Left lobe of liver (tissue), 2 donors: Measurements from ENCODE around the gene RANBP10. TPM values are rescaled to one million over a fixed set of nuclear protein-coding genes. Genes with fewer than 3 reads are reported as not detected.
A peak's percentile ranks its signal among the peaks of the same experiment; 100 is the strongest.

Experiments used
- ATAC-seq: fragments of 200-7000 bp; cut with Tn5 transposase; one replicate; pipeline ENCODE4 v1.9.1; 2020; ENCODE audit warnings: mild to moderate bottlenecking, moderate library complexity
- DNase-seq: peaks from one replicate; pipeline ENCODE4 v3.0.0-alpha.2; 2020; ENCODE audit warnings: low spot score
- total RNA-seq: library from RNA; stranded (reverse); gene quantifications from one replicate; pipeline ENCODE4 v1.2.1, GENCODE V29; 2021
- donor health status: DM: no; HTN: no; CAD: no; lungs with moderate emphysema.
- donor health status: DM: no; HTN: yes; CAD: no.

The RANBP10 gene
- total RNA-seq, 1 donor from 2014 or later, result 35.6 TPM

DNA sequence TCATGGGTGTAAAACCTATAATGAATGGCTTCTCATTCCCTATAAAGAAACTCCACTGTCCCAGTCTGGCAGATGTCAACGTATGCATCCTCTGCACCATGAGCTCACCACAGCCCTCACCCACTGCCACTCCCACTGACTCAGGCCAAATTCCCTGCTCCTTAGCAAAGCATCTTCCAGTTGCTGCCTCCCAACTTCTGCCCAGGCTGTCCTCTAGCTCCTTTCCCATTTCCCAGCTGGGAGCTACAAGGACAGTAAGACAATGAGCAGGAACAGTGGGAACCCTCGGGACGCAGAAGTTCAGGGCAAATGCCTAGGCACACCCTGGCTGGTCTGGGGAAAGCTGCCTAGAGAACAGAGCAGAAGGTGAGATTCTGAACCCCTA is 26.7 kb upstream of the RANBP10 start:
- DNase-seq (no peak), ATAC-seq (peak; percentile 10)

DNA sequence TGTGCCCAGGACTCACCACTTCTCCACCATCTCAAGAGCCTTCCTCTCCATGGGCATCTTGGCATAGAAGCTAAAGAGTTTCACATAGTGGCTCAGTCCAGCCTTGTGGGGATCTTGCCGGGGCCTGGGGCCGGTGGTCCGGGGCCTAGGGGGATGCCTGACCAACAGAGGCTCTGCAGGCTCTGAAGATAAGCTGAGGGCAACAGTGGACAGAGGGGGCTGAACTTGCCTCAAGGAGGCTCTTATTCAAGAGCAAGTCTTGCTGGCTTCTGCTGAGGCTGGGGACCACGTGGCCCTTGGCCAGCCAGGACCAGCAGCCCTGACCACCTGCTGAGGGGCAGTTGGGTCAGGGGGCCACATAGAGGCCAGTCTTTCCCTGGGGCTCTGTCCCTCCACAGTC is 22.3 kb upstream of the RANBP10 start:
- ATAC-seq (no peak), DNase-seq (no peak)

DNA sequence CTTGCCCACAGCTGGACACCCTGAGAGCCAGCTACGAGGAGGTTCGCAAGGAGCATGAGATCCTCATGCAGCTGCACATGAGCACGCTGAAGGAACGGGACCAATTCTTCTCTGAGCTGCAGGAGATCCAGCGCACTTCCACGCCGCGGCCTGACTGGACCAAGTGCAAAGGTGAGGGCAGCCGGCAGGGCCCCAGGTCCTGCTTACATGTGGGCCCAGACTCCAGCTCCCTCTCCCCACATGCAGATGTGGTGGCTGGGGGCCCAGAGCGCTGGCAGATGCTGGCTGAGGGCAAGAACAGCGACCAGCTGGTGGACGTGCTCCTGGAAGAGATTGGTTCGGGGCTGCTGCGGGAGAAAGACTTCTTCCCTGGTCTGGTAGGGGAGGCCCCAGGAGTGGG is 19.5 kb upstream of the RANBP10 start:
- DNase-seq (no peak), ATAC-seq (no peak)

DNA sequence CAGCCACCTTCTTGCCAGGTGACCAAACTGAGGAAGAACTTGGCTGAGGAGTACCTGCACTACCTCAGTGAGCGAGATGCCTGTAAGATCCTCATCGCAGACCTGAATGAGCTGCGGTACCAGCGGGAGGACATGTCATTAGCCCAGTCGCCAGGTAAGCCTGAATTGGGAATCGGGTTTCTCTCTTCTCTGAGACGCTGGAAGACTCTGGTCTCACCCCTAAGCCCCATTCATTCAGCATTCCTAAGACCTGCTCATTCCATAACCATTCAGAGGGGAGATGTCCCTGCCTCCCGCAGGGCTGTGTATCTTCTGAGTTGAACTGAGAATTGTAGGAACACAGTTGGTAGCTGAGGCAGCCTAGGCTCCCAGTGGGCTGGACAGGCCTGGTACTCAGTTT is 18.8 kb upstream of the RANBP10 start:
- DNase-seq (no peak), ATAC-seq (no peak)

DNA sequence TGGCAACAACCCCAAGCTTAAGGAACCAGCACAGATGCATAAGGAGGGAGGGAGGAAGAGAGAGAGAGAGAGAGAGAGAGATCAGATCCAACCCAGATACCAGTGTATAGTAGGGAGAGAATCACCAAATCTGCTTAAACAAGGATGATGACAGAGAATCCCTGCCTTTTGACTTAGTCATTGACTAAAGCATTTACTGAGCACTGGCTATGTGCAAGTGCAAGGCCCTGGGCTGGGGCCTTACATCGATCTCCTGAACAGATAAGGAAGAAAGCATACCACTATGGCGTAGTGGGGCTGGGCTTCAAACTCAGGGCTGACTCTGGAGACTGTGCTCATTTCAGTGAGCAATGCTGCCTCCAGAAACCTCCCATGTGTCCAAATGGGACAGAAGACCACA is 16.2 kb upstream of the RANBP10 start:
- DNase-seq (no peak), ATAC-seq (no peak)

DNA sequence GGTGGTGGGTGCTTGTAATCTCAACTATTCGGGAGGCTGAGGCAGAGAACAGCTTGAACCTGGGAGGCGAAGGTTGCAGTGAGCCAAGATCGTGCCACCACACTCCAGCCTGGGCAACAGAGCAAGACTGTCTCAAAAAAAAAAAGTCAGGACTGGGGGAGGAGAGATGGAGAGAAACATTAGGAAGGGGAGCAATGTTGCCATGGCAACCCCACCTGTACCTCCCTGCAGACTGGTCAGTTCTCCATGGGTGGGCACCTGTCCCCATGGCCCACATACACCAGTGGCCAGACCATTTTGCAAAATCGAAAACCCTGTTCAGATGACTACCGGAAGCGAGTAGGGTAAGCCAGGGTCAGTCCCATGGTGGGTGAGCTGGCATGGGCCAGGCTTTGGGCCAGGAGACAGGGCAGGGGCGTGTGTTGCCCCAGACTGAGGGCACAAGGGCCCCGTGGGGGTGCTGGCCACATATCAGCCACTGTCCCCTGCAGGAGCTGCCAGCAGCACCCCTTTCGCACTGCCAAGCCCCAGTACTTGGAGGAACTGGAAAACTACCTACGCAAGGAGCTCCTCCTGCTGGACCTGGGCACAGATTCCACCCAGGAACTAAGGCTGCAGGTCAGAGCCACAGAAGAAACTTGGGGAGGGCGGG is 14.4 kb upstream of the RANBP10 start:
- ATAC-seq (no peak), DNase-seq (no peak)

DNA sequence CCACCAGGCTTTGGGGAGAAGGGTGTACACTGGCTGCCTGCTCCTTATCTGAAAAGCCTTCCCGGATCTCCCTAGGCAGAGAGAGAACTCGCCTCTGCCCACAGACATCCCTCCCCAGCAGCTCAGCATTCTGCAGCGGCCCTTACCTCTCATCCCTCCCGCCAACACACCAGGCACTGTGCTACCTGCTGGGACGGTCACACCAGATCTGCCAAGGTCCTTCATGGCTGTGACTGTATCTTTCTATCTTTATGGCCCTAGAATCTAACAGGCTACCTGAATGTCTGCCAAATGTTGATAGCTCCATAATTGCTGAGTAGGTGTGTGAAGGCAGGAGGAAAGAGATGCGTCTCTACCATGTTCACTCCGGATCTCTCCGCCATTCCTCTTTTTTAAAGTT is 8.2 kb upstream of the RANBP10 start:
- DNase-seq, result no peak
- no peak for ATAC-seq

DNA sequence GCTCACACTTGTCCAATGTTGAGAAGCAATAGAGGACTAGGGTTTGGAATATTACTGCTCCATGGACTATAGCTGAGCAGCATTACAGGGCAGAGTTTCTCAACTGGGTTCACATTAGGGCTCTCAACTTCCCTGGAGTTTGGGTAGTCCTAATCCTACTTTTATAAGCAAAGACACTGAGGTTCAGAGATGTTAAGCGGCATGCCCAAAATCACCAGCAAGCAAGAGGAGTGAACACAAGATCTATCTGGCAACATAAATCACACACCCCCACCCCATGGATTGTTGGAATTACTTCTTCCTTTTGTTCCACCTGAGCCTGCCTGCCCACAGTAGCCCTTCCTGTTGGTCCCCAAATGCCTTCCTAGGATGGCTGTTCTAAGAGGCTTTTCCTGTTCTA is 5.5 kb upstream of the RANBP10 start:
- ATAC-seq, result no peak
- DNase-seq, result no peak

DNA sequence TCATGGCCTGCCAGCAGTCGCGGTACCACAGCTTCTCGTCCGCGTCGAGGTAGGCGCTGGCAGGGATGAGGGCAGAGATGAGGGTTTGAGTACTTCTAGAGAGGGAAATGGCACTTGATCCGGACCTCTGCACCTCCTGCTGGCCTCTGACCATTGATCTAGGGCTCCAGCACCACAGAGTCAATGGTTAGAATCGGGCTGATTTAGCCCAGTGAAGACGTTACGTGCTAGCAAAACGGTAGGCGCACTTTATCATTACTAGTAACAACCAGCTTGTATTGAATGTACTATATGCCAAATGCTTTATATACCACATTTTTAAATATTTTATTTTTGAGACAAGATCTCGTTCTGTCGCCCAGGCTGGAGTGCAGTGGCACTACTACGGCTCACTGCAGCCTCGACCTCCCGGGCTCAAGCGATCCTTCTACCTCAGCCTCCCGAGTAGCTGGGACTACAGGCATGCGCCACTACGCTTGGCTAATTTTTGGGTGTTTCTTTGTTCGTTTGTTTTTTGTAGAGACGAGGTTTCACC is 855 bp upstream of the RANBP10 start:
- ATAC-seq, result no peak

DNA sequence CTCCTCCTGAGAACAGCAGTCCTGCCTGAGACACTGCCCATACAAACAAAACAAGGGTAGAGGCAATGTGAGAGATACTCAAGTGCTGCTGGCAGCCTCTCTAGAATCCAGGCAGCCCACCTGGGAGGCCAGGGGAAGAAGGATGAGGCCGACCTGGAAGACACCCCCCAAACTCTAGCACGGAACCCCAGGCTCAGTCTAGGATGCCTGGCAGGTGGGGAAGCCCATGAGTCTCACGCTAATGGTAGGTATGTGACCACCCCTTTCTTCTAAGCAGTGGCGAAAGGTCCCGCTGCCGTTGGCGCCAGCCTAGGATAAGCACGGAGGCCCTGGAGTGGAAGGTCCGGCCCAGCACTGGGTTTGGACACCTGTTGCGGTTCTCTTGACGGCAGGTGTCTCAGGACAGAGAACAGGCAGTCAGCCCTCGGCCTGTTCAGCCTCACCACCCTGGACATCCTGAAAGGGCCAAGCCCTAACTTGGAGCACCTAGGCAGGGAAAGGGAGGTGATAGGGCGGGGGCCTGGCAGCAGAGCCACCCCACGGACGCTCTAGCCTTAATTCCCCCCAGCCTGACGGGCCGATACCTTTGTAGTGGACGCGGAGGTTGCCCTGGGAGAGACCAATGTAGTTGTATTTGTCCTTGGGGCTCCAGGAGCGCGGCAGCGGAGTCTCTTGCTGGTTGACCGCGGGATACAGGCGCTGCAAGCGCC is 487 bp downstream of the RANBP10 start:
- peak; percentile 2 for ATAC-seq

More for the DNA sequence above, 855 bp upstream of the RANBP10 start:
- DNase-seq, result no peak

DNA sequence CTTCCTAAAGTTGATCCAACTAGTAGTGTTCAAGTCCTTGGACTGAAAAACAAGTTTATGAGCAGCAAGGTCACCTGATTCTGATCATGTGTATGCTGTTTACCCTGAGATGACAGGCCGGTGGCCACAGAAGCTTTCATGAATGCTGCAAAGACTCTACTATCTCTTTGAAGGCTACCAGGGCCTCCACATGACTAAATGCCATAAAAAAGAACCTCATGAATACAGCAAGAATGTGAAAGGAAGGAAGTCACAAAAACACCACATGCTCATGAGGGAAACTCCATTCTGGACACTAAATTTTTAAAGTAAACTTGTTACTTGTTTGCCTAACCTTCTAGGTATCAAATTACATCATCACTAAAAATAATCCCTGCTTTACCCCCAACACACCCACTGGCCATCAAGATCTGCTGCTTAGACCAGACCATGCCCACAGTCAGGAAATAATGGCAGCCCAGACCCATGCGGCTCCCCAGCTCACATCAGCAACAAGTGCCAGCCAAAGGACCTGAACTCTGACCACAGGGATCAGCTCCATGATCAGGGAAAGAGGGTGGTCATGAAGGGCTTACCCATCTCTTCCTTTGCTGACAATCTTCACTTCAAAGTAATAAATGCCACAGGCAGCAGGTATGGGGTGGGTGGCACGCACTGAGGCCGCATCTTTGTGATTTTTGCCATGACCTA is 1.4 kb downstream of the RANBP10 start:
- DNase-seq (peak; percentile 58), ATAC-seq (peak; percentile 9)

More for the DNA sequence above, 487 bp downstream of the RANBP10 start:
- DNase-seq, result peak; percentile 54

DNA sequence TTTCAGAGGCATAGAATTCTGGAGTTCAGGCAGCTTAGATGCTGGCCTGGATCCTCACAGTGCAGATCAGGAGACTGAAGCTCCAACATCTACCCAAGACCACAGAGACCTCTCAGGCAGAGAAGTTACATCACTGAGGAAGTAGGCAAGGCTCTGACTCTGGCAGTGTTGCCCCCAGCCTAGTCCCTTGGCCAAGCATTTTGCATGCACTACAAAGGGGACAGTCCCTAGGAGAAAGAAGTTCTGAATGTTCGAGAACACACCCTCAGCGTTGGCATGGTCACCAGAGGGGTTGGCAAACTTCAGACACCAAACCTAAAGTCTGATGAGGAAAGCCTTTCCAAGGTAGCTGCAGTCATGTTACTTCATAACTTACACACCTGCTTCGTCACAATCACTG is 2.5 kb downstream of the RANBP10 start:
- ATAC-seq, result no peak
- DNase-seq, result no peak

DNA sequence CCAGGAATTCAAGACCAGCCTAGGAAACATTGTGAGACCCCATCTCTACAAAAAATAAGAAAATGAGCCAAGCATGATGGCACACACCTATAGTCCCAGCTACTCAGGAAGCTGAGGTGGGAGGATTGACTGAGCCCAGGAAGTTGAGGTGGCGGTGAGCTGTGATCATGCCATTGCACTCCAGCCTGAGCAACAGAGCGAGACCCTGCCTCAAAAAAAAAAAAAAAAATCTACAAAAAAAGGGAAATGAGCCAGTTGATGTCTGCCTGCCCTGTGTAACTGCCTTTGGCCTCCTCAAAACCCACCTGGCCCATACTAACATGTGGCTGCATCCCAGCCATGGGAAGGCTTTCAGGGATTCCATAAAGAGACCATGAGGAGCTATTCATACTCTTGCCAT is 4.5 kb downstream of the RANBP10 start:
- ATAC-seq (no peak), DNase-seq (no peak)

DNA sequence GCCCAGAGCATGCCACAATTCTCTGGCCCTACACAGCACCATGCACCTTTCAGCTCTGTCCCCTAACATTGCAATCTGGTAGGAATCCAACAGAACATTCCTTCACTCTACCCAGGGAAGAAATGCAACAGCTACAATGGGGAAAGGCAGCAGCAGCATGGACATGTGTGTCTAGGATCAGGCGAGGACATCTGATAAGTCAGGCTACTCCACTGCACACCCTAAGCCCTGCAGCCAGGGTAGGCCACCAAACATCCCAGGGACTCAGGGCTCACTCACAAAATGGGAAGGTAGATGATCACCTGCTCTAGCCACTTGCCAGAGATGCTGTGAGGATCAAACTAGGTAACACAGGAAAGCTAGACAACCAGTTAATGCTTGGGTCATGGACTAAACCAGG is 5.1 kb downstream of the RANBP10 start:
- DNase-seq, result no peak
- ATAC-seq, result no peak

DNA sequence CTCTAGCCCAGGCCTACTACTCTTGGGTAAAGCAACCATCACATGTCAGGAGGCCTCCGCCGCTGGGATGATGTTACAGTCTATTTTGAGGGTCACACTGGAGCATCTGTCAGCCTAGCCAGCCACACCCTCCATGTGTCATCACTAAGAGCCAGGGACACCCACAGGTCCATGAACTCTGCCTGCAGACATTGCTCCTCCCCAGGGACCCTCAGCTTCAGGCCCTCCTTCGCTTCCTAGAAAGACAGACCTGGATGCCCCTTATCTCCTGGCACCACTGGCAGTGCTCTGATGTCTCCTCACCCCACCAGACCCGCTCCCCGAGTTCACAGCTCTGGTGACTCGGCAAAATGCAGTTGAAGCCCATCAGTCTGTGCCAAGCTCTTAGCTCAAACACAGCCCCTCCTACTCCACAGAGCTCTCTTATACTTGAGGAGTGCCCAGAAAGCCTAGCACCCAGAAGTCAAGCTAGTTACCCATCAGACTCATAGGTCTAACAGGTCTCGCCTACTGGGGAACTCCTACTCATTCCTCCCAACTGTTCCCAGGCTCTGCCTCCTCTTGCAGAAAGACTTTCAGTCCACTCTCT is 5.9 kb downstream of the RANBP10 start:
- no peak for ATAC-seq
- no peak for DNase-seq

DNA sequence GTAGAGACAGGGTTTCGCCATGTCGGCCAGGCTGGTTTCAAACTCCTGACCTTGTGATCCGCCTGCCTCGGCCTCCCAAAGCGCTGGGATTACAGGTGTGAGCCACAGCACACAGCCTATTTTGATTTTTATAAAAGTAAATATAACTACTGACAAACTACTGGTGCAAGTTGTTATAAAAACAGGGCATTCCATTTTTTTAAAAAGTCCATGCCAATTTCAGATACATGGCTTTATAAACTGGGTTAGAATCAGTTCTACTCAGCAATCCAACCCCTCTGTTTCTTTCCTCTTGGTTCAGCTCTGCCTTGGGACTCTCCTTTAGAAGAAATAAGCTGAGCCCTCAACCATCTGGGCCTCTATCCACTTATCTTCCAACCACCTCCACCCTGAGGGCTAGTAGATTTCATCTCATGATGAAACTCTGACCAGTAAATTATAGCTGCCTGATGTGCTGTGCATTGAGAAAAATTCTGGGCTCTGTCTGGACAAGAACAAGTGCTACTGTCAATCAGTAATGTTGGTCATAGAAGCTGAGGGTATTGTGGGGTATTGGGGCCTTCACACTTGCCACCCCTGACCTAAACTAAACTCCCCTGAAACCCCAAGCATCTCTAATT is 10.2 kb downstream of the RANBP10 start:
- ATAC-seq (no peak), DNase-seq (no peak)

DNA sequence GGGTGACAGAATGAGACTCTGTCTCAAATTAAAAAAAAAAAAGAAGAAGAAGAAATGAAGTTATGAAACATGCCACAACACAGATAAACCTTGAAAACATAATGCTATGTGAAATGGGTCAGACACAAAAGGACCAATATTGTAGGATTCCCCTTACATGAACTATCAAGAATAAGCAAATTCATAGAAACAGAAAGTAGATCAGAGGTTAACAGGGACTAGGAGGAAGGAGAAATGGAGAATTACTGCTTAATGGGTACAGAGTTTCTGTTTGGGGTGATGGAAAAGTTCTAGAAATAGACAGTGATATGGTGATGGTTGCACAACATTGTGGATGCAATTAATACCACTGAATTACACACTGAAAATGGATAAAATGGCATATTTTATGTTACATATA is 16.3 kb downstream of the RANBP10 start:
- ATAC-seq (peak; percentile 24), DNase-seq (no peak)

DNA sequence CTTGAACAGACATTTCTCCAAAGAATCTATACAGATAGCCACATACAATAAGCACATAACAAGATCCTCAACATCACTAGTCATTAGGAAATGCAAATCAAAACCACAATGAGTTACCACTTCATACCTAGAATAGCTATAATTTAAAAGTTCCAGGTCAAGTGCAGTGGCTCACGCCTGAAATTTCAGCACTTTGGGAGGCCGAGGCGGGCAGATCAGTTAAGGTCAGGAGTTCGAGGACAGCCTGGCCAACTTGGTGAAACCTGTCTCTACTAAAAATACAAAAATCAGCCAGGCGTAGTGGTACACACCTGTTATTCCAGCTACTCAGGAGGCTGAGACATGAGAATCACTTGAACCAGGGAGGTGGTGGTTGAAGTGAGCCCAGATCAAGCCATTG is 19.9 kb downstream of the RANBP10 start:
- DNase-seq, result no peak
- ATAC-seq, result no peak

DNA sequence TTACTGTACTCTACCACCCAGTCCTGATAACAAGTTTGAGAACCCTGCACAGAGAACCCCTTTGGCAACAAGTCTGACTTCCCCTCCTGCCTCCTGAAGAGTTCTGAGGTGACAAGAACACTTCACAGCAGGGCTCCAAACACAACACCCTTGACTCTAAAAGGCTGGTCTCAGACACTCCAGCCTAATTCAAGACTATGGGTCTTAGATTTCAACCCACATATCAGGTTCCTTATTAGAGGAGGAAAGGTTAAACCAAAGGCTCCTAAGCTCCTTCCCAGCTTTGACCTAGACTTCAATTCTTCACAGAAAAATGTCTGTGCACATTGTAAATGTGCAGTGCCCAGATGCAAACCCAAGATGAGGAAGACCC is 23.0 kb downstream of the RANBP10 start:
- DNase-seq, result no peak
- ATAC-seq, result no peak

DNA sequence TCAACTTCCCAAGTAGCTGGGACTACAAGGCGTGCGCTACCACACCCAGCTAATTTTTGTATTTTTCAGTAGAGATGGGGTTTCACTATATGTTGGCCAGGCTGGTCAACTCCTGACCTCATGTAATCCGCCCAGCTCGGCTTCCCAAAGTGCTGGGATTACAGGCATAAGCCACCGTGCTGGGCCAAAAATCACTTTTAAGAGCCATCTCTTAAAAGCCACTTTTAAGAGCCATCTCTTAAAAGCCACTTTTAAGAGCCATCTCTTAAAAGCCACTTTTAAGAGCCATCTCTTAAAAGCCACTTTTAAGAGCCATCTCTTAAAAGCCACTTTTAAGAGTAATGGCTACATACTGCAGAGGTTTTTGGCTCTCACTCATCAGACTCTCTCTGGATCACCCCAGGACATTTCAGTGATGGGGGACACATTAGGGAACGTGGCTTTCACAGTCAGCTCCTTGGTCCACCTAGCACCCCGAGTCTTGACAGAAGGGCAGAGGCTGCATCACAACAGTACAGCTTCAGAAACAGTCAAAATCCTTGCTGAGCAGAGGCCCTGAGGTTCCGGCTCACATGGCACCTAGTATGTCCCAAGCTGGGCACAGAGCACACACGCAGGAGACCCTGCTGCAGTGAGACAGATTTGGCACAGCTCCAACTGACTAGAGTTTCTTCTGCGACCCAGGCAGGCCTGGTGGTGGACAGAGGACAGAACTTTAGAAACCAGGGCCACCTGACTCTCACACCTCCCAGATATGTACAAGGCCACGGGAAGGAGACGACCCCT is 23.6 kb downstream of the RANBP10 start:
- ATAC-seq (no peak), DNase-seq (no peak)

DNA sequence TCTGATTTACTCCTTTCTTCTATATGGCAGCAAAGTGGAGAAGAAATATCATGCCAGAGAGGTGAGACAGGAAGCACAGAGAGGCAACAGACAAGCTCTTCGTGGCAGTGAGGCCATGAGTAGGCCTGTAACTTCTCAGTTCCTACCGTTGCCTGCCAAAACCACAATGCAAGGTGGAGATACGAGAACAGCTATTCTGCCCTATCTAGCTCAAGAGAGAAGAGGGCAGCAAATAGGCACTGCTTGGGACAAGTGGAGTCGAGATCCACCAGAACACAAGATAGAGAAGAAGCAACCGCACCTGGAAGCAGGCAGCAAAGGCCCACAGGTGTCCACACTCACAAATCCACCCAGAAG is 24.8 kb downstream of the RANBP10 start:
- ATAC-seq (no peak), DNase-seq (no peak)
